ENCODE data around the gene CFL1.

CFL1 gene

GRCh38 chr11:65811764-65812475 lies 46.1 kb downstream of the CFL1 start:
- no peak overlapping the region for H3K9ac ChIP-seq (ENCODE audit: low read depth, low read length)

GRCh38 chr11:65810046-65810868 lies 47.7 kb downstream of the CFL1 start:
- Histone ChIP-seq H3K9me3 (ENCODE audit: control insufficient read depth, insufficient read depth, low read length) (no peaks in the 10 kb centered on the region), H3K27me3 (ENCODE audit: control insufficient read depth, insufficient read depth, low read length) (no peaks in the 10 kb centered on the region), H3K9ac (ENCODE audit: low read depth, low read length) (no peak overlapping the region), H3K4me1 (ENCODE audit: control insufficient read depth, insufficient read depth, low read length) (no peaks in the 10 kb centered on the region), H3K4me3 (ENCODE audit: low read depth, low read length) (no peak overlapping the region), H3K36me3 (ENCODE audit: control insufficient read depth, insufficient read depth, low read length) (no peaks in the 10 kb centered on the region)

More at GRCh38 chr11:65811764-65812475, 46.1 kb downstream of the CFL1 start:
- H3K9me3 ChIP-seq (ENCODE audit: control insufficient read depth, insufficient read depth, low read length), result no peaks in the 10 kb centered on the region
- no peak overlapping the region for H3K4me3 ChIP-seq (ENCODE audit: low read depth, low read length)
- H3K36me3 ChIP-seq (ENCODE audit: control insufficient read depth, insufficient read depth, low read length), result no peaks in the 10 kb centered on the region
- peaks cover 2% of the 10 kb centered on the region for H3K27me3 ChIP-seq (ENCODE audit: control insufficient read depth, insufficient read depth, low read length)
- peaks cover 1% of the 10 kb centered on the region for H3K4me1 ChIP-seq (ENCODE audit: control insufficient read depth, insufficient read depth, low read length)

GRCh38 chr11:65809496-65809895 lies 48.5 kb downstream of the CFL1 start:
- Histone ChIP-seq H3K36me3 (ENCODE audit: control insufficient read depth, insufficient read depth, low read length) (no peaks in the 10 kb centered on the region), H3K9me3 (ENCODE audit: control insufficient read depth, insufficient read depth, low read length) (no peaks in the 10 kb centered on the region), H3K9ac (ENCODE audit: low read depth, low read length) (no peak overlapping the region), H3K4me3 (ENCODE audit: low read depth, low read length) (no peak overlapping the region), H3K4me1 (ENCODE audit: control insufficient read depth, insufficient read depth, low read length) (no peaks in the 10 kb centered on the region), H3K27me3 (ENCODE audit: control insufficient read depth, insufficient read depth, low read length) (no peaks in the 10 kb centered on the region)

GRCh38 chr11:65808744-65809341 lies 49.1 kb downstream of the CFL1 start:
- no peaks in the 10 kb centered on the region for H3K27me3 ChIP-seq (ENCODE audit: control insufficient read depth, insufficient read depth, low read length)
- no peaks in the 10 kb centered on the region for H3K4me1 ChIP-seq (ENCODE audit: control insufficient read depth, insufficient read depth, low read length)
- H3K9me3 ChIP-seq (ENCODE audit: control insufficient read depth, insufficient read depth, low read length), result no peaks in the 10 kb centered on the region
- no peaks in the 10 kb centered on the region for H3K36me3 ChIP-seq (ENCODE audit: control insufficient read depth, insufficient read depth, low read length)
- H3K4me3 ChIP-seq (ENCODE audit: low read depth, low read length), result no peak overlapping the region
- H3K9ac ChIP-seq (ENCODE audit: low read depth, low read length), result no peak overlapping the region

- H3K4me1 ChIP-seq (ENCODE audit: control insufficient read depth, insufficient read depth, low read length), result no peaks in the 10 kb centered on the region
- no peaks in the 10 kb centered on the region for H3K9me3 ChIP-seq (ENCODE audit: control insufficient read depth, insufficient read depth, low read length)
- no peak overlapping the region for H3K4me3 ChIP-seq (ENCODE audit: low read depth, low read length)
- no peaks in the 10 kb centered on the region for H3K36me3 ChIP-seq (ENCODE audit: control insufficient read depth, insufficient read depth, low read length)
- H3K27me3 ChIP-seq (ENCODE audit: control insufficient read depth, insufficient read depth, low read length), result no peaks in the 10 kb centered on the region
- H3K9ac ChIP-seq (ENCODE audit: low read depth, low read length), result no peak overlapping the region
These were observed 51.0 kb downstream of the CFL1 start for GRCh38 chr11:65806979-65807378.
